Dermis blood vessel endothelial cell (primary cell): ENCODE measurements around the gene PLB1. TPM values are rescaled to one million over a fixed set of nuclear protein-coding genes. Genes with fewer than 3 reads are reported as not detected.
A peak's percentile ranks its signal among the peaks of the same experiment; 100 is the strongest.

Experiments
- DNase-seq: peaks from one replicate; pipeline ENCODE4 v3.0.0; 2010
- total RNA-seq: library from RNA; depleted of rRNA; stranded (reverse); fragments of >200 nt; gene quantifications from 2 replicates; pipeline ENCODE4 v1.2.3, GENCODE V29; 2014

PLB1 gene
- total RNA-seq, 1 donor from 2014 or later, result 1.0 TPM

DNA sequence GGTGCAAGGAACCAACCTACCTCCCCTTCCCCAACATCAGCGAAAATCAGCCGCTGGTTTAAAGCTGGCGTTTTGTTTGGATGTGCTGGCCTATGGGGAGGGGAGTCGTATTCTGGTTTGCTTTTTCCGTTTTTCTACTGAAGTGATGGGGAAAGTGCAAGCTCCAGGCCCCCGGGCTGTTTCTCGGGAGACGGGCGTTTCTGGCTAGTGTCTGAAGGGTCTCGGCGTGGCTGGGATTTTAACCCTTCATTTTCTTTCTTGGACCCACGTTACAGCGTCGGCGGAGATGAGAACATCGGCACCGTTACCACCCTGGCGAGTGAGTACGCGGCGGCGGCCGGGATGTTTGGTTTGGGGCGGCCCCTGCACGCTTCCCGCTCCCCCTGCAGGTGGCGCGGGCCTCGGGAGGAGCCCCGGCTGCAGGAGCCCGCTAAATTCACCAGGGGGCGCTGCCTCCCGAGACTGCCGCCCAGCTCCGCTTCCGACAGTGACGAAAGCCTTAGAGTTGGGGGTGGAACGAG lies 70.7 kb downstream of the PLB1 start:
- peak; percentile 90 for DNase-seq

- DNase-seq, result no peak
Measured at GRCh38 chr2:28567061-28567471, 71.2 kb downstream of the PLB1 start.

GRCh38 chr2:28568036-28568435 lies 72.2 kb downstream of the PLB1 start:
- DNase-seq, result no peak

DNA sequence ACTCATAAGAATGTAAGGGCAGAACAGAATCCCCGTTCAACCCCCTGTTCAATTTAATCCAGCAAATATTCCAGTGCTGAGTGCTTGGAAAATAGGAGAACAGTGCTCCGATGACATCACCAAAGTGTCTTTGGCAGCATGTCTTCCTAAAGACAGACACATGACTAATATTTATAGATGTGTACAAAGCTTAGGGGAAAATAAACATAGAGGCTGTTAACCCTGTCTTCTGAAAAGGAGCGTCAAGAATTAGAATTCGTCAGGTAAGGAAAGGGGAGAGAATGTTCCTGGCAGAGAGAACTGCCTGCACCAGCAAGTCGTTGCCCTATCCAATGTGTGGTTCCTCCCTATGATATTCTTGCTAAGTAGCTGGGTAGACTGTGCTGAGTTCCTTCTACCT lies 72.7 kb downstream of the PLB1 start:
- DNase-seq, result no peak

- DNase-seq, result no peak
Measured at GRCh38 chr2:28570431-28570830, 74.6 kb downstream of the PLB1 start.

GRCh38 chr2:28576714-28577113 lies 80.9 kb downstream of the PLB1 start:
- DNase-seq, result no peak

DNA sequence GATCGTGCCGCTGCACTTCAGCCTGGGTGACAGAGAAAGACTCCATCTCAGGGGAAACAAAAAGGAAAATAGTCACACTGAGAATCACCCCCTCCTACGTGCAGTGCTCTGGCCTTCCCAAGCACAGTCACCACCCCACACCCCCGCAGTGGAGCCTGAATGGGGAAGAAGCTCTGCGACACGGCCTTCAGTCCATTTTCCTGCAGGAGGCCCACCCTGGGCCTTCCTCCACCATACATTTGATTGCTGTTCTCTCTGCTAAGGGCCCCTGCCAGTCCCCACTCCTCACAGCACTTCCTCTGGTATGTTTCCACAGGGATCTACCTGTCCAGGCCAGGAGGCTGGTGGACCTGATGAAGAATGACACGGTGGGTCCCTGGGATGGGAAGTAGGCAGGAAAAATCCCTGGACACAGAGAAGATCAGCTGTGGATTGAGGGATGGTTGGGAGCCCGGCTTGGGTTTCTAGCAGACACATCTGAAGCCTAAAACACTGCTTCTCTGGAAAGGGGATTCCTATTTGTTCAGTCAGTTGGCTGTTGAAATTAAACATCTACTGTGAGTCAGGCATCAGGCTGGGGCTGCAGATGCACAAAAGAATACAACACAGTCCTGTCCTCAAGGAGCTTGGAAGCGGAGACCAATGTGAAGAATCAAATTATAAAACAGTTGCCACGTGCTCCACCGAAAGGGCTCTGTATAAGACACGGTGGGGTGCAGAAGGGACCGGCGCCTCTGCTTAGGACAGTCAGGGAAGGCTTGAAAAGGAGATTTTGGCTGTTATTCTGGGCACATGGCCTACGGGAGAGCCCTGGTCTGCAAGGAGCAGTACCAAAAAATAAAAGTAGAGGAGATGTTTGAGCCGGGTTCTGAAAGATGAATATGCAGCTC lies 82.2 kb downstream of the PLB1 start:
- DNase-seq, result no peak

DNA sequence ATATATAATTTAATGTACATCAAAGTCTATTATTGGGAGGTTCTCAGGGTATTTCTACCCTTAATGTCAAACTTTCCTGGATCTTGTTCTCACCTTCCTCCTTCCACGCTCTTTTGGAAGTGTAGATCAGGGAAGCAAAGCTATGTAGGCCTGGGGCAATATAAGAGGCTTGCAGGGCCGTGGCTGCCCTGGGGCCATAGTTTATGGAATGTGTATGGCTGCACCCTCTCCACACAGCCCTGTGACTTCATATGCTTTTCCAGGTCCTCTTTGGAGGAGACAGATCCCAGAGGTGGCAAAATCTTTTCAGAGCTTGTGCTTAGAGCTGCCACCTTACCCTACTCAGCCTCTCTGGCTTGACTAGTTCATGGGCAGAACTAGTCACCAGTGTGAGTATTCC lies 82.9 kb downstream of the PLB1 start:
- DNase-seq, result no peak

GRCh38 chr2:28579606-28580005 lies 83.7 kb downstream of the PLB1 start:
- DNase-seq, result no peak

- DNase-seq, result no peak
Measured at GRCh38 chr2:28580078-28580477, 84.2 kb downstream of the PLB1 start.

DNA sequence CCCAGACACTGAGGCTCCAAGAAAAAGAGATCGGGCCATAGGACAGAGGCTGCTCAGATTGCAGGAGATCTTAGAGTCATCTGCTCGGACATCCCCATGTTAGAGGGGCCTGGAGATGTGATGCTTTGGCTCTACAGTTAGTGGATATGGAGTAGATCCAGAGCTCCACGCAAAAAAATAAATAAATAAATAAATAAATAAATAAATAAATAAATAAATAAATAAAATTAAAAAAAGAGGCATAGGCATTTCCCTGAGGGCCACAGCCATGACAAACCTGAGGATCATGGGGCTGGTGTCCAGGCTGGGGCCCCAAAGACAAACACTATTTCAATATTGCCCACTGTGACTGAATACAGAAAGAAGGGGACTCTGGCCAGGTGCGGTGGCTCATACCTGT lies 85.5 kb downstream of the PLB1 start:
- no peak for DNase-seq

- DNase-seq, result no peak
Measured at GRCh38 chr2:28582152-28582551, 86.3 kb downstream of the PLB1 start.

DNA sequence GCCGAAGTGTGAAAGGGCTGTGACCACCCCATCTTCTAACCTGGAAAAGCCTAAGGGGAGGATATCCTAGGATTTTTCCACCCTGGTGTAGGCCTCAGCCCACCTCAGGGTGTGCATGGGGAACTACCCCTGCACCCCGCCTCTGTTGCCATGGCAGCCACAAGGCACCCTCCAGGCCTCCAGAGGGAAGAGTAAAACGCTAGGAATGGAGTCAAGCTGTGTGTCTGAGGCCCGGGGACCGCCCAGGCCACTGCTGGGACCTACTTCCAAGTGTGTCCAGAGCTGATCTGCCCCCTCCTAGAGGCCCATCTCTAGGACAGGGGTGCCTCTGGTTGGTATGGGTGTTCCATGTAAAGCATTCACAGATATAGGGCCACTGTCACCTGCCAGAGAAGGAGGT lies 86.7 kb downstream of the PLB1 start:
- DNase-seq, result no peak

- peak; percentile 95 for DNase-seq
Measured at GRCh38 chr2:28583899-28584553, 88.2 kb downstream of the PLB1 start.

GRCh38 chr2:28586867-28587266 lies 91.0 kb downstream of the PLB1 start:
- DNase-seq, result no peak

DNA sequence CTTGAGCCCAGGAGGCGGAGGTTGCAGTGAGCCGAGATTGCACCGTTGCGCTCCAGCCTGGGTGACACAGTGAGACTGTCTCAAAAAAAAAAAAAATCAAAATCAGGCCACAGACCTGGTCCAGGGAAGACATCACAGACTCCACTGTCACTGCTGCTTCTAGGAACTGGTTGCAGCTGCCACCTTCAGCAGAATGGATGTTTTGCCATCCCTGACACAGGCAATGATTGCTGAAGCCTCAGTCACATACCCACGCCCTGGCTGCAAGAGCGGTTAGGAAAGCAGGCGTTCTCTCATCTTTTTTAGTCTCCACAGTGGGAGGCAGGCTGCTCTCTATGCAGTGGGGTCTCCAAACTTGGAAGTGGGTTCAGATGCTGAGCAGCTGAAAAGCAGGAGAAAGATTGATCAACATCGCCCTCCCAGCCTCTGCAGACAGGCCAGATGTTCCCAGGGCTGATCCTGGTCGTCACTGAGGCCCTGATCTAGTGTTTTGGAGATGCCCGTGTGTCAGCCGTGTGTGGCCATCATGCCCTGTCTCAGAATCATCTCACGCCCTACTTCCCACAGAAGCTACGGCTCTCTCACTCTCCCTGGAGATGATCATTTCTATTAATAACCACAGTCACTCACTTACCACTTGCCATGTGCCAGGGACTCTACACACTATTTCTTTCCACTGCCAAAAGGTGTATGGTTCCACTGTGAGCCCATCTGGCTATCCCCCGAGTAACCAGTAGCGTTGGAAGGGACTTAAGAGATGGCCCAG lies 91.8 kb downstream of the PLB1 start:
- no peak for DNase-seq

DNA sequence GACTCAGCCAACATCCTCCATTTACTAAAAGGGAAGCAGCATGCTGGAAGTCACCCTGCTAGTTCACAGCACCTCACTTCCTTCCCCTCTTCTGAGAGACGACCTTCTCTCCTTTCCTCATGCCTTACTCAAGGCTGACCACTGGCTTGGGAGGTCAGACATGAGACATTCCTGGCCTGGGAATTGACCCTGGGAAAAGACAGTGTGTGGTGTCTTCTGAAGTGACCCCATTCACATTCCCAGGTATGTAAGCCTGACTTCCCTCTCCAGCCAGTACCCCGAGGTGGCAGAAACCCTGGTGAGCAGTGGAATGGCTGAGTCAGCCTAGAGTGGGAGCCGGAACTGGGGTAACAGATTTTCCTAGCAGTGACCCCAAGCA lies 92.4 kb downstream of the PLB1 start:
- DNase-seq, result peak; percentile 28

GRCh38 chr2:28589746-28590463 lies 94.0 kb downstream of the PLB1 start:
- no peak for DNase-seq

- no peak for DNase-seq
Measured at GRCh38 chr2:28590496-28591301, 94.8 kb downstream of the PLB1 start.

- no peak for DNase-seq
Measured at GRCh38 chr2:28591711-28592335, 96.0 kb downstream of the PLB1 start.

DNA sequence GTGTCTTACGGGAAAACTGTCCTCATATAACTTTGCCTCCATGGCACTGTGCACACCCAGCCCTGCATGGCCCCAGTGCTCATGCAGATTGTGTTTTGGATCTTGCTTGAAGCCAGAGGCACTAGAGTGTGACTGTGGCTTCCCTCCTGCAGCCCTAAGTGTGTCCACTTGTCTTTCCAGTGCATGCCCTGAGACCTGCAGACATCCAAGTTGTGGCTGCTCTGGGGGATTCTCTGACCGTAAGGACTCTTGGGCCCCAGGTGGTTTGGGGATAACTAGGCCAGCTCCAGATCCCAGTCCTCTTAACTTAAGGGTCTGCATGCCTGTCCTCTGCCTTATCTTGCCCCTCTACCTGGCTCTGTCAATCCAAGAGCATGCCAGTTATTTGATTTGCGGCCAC lies 96.6 kb downstream of the PLB1 start:
- no peak for DNase-seq
